ENCODE results near the gene TEKT2.

Gene TEKT2

DNA sequence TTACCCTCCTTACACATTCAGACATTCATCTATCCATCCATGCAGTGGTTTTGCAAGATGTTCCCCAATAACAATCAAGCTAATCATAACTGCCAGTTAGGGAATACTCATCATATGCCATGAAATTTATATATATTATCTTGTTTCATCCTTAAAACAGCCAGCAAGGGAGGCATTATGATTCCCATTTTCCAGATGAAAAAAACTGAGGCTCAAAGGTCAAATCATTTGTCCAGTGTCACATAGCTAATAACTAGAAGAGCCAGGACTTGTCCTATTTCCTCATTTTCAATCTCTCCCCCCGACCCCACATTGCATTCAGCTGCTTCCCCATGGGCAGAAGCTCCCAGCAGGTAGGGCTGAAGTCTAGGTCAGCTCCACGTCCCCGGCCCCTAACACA lies 48.1 kb downstream of the TEKT2 start:
- H4K20me1 ChIP-seq (ENCODE audit: low read depth, low read length) = no peaks in the 10 kb centered on the region
- H2AFZ ChIP-seq (ENCODE audit: low read depth, low read length, severe bottlenecking) = no peak overlapping the region
- H3K27ac ChIP-seq (ENCODE audit: low read depth, low read length) = no peak overlapping the region
- no peaks in the 10 kb centered on the region for H3K79me2 ChIP-seq (ENCODE audit: insufficient read depth, low read length)
- H3K9me2 ChIP-seq (replicated peaks; ENCODE audit: insufficient read depth, low read length) = no peaks in the 10 kb centered on the region
- no peaks in the 10 kb centered on the region for H3K36me3 ChIP-seq (ENCODE audit: low read length)
- H3K4me3 ChIP-seq (ENCODE audit: insufficient read depth, low read length, poor library complexity, severe bottlenecking) = no peak overlapping the region
- H3K9ac ChIP-seq (ENCODE audit: low read length) = no peak overlapping the region
- H3K4me2 ChIP-seq (ENCODE audit: low read depth, low read length, poor library complexity, severe bottlenecking) = no peak overlapping the region
- TF ChIP-seq, protein P1, sequence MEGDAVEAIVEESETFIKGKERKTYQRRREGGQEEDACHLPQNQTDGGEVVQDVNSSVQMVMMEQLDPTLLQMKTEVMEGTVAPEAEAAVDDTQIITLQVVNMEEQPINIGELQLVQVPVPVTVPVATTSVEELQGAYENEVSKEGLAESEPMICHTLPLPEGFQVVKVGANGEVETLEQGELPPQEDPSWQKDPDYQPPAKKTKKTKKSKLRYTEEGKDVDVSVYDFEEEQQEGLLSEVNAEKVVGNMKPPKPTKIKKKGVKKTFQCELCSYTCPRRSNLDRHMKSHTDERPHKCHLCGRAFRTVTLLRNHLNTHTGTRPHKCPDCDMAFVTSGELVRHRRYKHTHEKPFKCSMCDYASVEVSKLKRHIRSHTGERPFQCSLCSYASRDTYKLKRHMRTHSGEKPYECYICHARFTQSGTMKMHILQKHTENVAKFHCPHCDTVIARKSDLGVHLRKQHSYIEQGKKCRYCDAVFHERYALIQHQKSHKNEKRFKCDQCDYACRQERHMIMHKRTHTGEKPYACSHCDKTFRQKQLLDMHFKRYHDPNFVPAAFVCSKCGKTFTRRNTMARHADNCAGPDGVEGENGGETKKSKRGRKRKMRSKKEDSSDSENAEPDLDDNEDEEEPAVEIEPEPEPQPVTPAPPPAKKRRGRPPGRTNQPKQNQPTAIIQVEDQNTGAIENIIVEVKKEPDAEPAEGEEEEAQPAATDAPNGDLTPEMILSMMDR (IDR thresholded peaks at IDR 0.05; ENCODE audit: insufficient read depth, low read length, poor library complexity, severe bottlenecking) = no peak
- no peak for TF ChIP-seq EZH2phosphoT487 (conservative IDR thresholded peaks at IDR 0.05; ENCODE audit: low read length)
- H3F3A ChIP-seq (ENCODE audit: insufficient read depth) = no peaks in the 10 kb centered on the region
- H3K9me3 ChIP-seq (ENCODE audit: insufficient read depth, low read length) = no peaks in the 10 kb centered on the region
- H3K27me3 ChIP-seq (ENCODE audit: low read length) = no peaks in the 10 kb centered on the region

DNA sequence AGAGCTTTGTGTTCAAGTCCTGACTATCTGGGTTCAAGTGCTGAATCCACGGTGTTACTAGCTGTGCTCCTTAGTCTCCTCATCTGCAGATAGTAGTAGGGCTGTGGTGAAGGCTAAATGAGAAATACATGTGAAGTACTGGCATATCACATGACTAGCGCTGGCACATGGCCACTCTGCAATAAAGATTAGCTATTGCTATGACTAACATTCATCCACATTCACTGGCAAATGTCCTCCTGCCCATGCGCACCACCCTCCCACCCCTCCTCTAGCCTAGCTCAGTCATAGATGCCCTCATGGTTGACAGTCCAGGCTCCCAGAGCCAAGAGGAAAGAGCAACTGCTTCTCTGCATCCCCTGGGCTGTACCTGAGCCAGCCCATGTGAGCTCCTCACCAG lies 49.6 kb downstream of the TEKT2 start:
- H3K79me2 ChIP-seq (ENCODE audit: insufficient read depth, low read length) = no peaks in the 10 kb centered on the region
- 0 out of 2 replicates have a peak, but pooled peaks cover 5% of the 10 kb centered on the region for H3K36me3 ChIP-seq (ENCODE audit: low read length)
- H2AFZ ChIP-seq (ENCODE audit: low read depth, low read length, severe bottlenecking) = no peak overlapping the region
- no peaks in the 10 kb centered on the region for H3K27me3 ChIP-seq (ENCODE audit: low read length)
- no peak overlapping the region for H3K27ac ChIP-seq (ENCODE audit: low read depth, low read length)
- no peaks in the 10 kb centered on the region for H3K9me2 ChIP-seq (replicated peaks; ENCODE audit: insufficient read depth, low read length)
- no peak overlapping the region for H3K9ac ChIP-seq (ENCODE audit: low read length)
- no peaks in the 10 kb centered on the region for H3K9me3 ChIP-seq (ENCODE audit: insufficient read depth, low read length)
- no peaks in the 10 kb centered on the region for H3F3A ChIP-seq (ENCODE audit: insufficient read depth)
- H3K4me2 ChIP-seq (ENCODE audit: low read depth, low read length, poor library complexity, severe bottlenecking) = no peak overlapping the region
- H4K20me1 ChIP-seq (ENCODE audit: low read depth, low read length) = no peaks in the 10 kb centered on the region
- no peak overlapping the region for H3K4me3 ChIP-seq (ENCODE audit: insufficient read depth, low read length, poor library complexity, severe bottlenecking)
- TF ChIP-seq EZH2phosphoT487 (conservative IDR thresholded peaks at IDR 0.05; ENCODE audit: low read length) = no peak
- TF ChIP-seq, protein P1 (IDR thresholded peaks at IDR 0.05; ENCODE audit: insufficient read depth, low read length, poor library complexity, severe bottlenecking) = no peak

DNA sequence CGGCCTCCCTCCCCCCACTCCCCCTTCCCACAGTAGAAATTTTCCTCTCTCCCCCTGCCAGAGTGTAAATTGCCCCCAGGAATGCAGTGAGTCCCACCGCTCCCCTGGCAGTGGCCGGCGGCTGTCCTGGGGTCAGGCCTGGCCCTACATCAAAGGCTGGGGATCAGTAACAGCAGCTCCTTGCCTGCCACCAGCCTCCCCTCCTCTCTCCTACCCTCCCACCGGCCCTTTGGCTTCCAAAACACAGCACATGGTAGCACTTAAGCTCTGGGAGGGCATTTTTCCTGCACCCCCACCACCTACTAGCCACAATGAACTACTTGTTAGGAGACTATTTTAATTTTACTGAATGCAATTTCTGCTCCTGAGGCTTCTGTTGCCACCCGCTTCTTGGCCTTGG lies 50.1 kb downstream of the TEKT2 start:
- TF ChIP-seq, protein P1 (IDR thresholded peaks at IDR 0.05; ENCODE audit: insufficient read depth, low read length, poor library complexity, severe bottlenecking) = no peak
- no peak for TF ChIP-seq EZH2phosphoT487 (conservative IDR thresholded peaks at IDR 0.05; ENCODE audit: low read length)
- 0 out of 2 replicates have a peak, but pooled peaks cover 5% of the 10 kb centered on the region for H3K36me3 ChIP-seq (ENCODE audit: low read length)
- H3K27ac ChIP-seq (ENCODE audit: low read depth, low read length) = no peak overlapping the region
- H3K9ac ChIP-seq (ENCODE audit: low read length) = no peak overlapping the region
- H3K9me3 ChIP-seq (ENCODE audit: insufficient read depth, low read length) = no peaks in the 10 kb centered on the region
- H4K20me1 ChIP-seq (ENCODE audit: low read depth, low read length) = no peaks in the 10 kb centered on the region
- no peaks in the 10 kb centered on the region for H3F3A ChIP-seq (ENCODE audit: insufficient read depth)
- H3K4me2 ChIP-seq (ENCODE audit: low read depth, low read length, poor library complexity, severe bottlenecking) = no peak overlapping the region
- no peaks in the 10 kb centered on the region for H3K27me3 ChIP-seq (ENCODE audit: low read length)
- no peaks in the 10 kb centered on the region for H3K9me2 ChIP-seq (replicated peaks; ENCODE audit: insufficient read depth, low read length)
- no peaks in the 10 kb centered on the region for H3K79me2 ChIP-seq (ENCODE audit: insufficient read depth, low read length)
- no peak overlapping the region for H3K4me3 ChIP-seq (ENCODE audit: insufficient read depth, low read length, poor library complexity, severe bottlenecking)
- H2AFZ ChIP-seq (ENCODE audit: low read depth, low read length, severe bottlenecking) = no peak overlapping the region

All from SU-DHL-6 (cell line).